ENCODE results near the gene SPAG16.

The SPAG16 gene

GRCh38 chr2:213306316-213306942 lies 22.2 kb downstream of the SPAG16 start:
- no peak overlapping the region for H3K27ac ChIP-seq
- no peaks in the 10 kb centered on the region for H3K36me3 ChIP-seq (ENCODE audit: insufficient read depth)

DNA sequence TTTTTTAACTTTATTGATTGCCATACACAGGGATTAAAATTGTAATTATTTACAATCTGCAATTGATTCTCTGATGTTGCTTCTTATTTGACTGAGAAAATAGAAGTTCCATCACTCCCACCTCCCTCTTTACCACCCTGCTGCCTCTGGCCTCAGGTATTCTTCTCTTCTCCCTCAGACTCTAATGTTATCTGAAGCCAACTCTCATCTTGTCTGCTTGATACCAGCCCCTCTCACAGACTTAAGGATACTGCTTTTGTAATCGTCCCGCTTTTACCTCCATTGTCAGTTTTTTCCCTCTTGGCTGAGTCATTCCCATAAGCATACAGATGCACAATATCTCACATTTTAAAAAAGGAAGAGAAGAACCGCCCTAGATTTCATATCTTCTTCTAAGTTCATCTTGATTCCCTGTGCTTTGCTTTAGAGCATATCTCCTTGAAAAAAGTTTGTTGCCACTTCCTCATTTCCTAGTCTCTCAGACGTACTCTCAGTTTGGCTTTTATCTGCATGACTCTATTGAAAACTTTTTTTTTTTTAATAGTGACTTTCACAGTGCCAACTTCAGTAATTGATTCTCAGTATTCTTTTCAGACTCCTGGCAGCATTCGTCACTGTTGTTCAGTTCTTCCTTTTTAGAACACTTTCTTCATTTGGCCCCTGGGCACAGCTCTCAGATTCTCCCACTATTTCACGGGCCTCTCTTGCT lies 31.1 kb downstream of the SPAG16 start:
- H3K9ac ChIP-seq = no peak overlapping the region
- no peaks in the 10 kb centered on the region for H3K79me2 ChIP-seq (ENCODE audit: insufficient read depth, low read depth)
- no peaks in the 10 kb centered on the region for H3K27me3 ChIP-seq (ENCODE audit: insufficient read depth, low read depth)
- H3K4me3 ChIP-seq (IDR thresholded peaks at IDR 0.05; ENCODE audit: insufficient read depth, low read depth, low read length) = no peak overlapping the region
- H4K20me1 ChIP-seq (ENCODE audit: insufficient read depth) = no peaks in the 10 kb centered on the region
- H3K36me3 ChIP-seq (ENCODE audit: insufficient read depth) = no peaks in the 10 kb centered on the region
- no peak for TF ChIP-seq CTCF (conservative IDR thresholded peaks at IDR 0.05; ENCODE audit: low read depth, low read length)
- peaks cover 37% of the 10 kb centered on the region for H3K4me1 ChIP-seq (ENCODE audit: low read depth, poor library complexity, severe bottlenecking)
- H3K4me2 ChIP-seq = no peak overlapping the region
- H2AFZ ChIP-seq (ENCODE audit: low read depth) = no peak overlapping the region
- H3K27ac ChIP-seq = no peak overlapping the region

More at GRCh38 chr2:213306316-213306942, 22.2 kb downstream of the SPAG16 start:
- Histone ChIP-seq H3K4me1 (ENCODE audit: low read depth, poor library complexity, severe bottlenecking) (no peaks in the 10 kb centered on the region), H3K79me2 (ENCODE audit: insufficient read depth, low read depth) (no peaks in the 10 kb centered on the region), H2AFZ (ENCODE audit: low read depth) (no peak overlapping the region), H4K20me1 (ENCODE audit: insufficient read depth) (no peaks in the 10 kb centered on the region), H3K4me3 (IDR thresholded peaks at IDR 0.05; ENCODE audit: insufficient read depth, low read depth, low read length) (no peak overlapping the region), H3K4me2 (no peak overlapping the region), H3K9ac (no peak overlapping the region), H3K27me3 (ENCODE audit: insufficient read depth, low read depth) (no peaks in the 10 kb centered on the region)
- no peak for TF ChIP-seq CTCF (conservative IDR thresholded peaks at IDR 0.05; ENCODE audit: low read depth, low read length)

DNA sequence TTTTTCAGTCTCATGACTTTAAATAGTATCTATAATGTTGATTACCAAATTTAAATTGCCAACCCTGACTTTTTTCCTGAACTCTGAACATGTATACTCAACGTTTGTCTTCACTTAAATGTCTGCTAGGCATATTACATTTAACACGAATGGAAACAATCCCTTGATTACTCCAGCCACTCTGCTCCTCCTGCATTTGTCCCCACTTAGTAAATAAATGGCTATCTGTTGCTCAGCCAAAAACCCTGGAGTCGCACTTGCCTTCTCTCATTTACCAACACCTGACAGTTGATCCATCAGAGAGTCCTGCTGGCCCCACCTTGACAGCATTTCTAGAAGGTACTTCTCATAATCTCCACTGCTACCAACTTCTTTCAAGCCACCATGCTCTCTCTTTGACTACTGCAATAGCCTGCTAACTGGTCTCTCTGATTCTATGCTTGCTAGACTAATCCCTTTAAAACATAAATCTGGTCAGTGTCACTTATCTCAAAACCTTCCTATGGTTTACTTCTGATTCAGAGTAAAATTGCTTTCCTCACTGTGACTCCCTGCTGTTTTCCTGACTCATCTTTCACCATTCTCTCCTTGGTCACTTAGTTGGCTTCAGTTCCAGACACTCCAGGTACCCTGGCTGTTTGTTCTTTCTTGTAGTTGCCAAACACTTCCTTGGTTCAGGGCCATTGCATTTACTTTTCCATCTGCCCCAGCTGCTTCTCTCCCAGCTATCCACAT lies 31.9 kb downstream of the SPAG16 start:
- no peak overlapping the region for H3K4me2 ChIP-seq
- no peaks in the 10 kb centered on the region for H4K20me1 ChIP-seq (ENCODE audit: insufficient read depth)
- no peak overlapping the region for H3K27ac ChIP-seq
- no peaks in the 10 kb centered on the region for H3K36me3 ChIP-seq (ENCODE audit: insufficient read depth)
- H3K27me3 ChIP-seq (ENCODE audit: insufficient read depth, low read depth) = no peaks in the 10 kb centered on the region
- TF ChIP-seq CTCF (conservative IDR thresholded peaks at IDR 0.05; ENCODE audit: low read depth, low read length) = no peak
- H3K4me3 ChIP-seq (IDR thresholded peaks at IDR 0.05; ENCODE audit: insufficient read depth, low read depth, low read length) = no peak overlapping the region
- H3K9ac ChIP-seq = no peak overlapping the region
- H3K4me1 ChIP-seq (ENCODE audit: low read depth, poor library complexity, severe bottlenecking) = peaks cover 37% of the 10 kb centered on the region
- H2AFZ ChIP-seq (ENCODE audit: low read depth) = no peak overlapping the region
- H3K79me2 ChIP-seq (ENCODE audit: insufficient read depth, low read depth) = no peaks in the 10 kb centered on the region

- no peak for TF ChIP-seq CTCF (conservative IDR thresholded peaks at IDR 0.05; ENCODE audit: low read depth, low read length)
- H3K36me3 ChIP-seq (ENCODE audit: insufficient read depth) = no peaks in the 10 kb centered on the region
- H3K4me2 ChIP-seq = peak overlapping the region; percentile 40; the same call in 1 of the 2 replicates
- H2AFZ ChIP-seq (ENCODE audit: low read depth) = no peak overlapping the region
- H3K79me2 ChIP-seq (ENCODE audit: insufficient read depth, low read depth) = no peaks in the 10 kb centered on the region
- H4K20me1 ChIP-seq (ENCODE audit: insufficient read depth) = no peaks in the 10 kb centered on the region
- H3K4me3 ChIP-seq (IDR thresholded peaks at IDR 0.05; ENCODE audit: insufficient read depth, low read depth, low read length) = no peak overlapping the region
- no peaks in the 10 kb centered on the region for H3K27me3 ChIP-seq (ENCODE audit: insufficient read depth, low read depth)
- H3K9ac ChIP-seq = no peak overlapping the region
- H3K27ac ChIP-seq = no peak overlapping the region
- H3K4me1 ChIP-seq (ENCODE audit: low read depth, poor library complexity, severe bottlenecking) = peaks cover 37% of the 10 kb centered on the region
These were observed 33.7 kb downstream of the SPAG16 start for GRCh38 chr2:213317929-213318328.

All from KMS-11 (cell line).